BLaER1 treated with 17β-estradiol and CSF1 and Interleukin-3, amounts not matched to agents 10 nM and 100 nM (cell line): ENCODE measurements around the gene ZBTB44.

Source experiments
- H3K27ac ChIP-seq, 11 experiments: shearing (Covaris generic); formaldehyde crosslinking; 2 replicates each; pipeline ENCODE4 v1.8.1; 2022
- H3K27me3 ChIP-seq, 11 experiments: shearing (Covaris generic); formaldehyde crosslinking; 2 replicates each; pipeline ENCODE4 v1.8.1; 2022
- H3K36me3 ChIP-seq, 11 experiments: shearing (Covaris generic); formaldehyde crosslinking; 2 replicates each; pipeline ENCODE4 v1.8.1; 2022
- H3K4me1 ChIP-seq, 10 experiments: shearing (Covaris generic); formaldehyde crosslinking; 2 replicates each; pipeline ENCODE4 v1.8.1; 2022
- H3K4me2 ChIP-seq, 11 experiments: shearing (Covaris generic); formaldehyde crosslinking; 2 replicates each; pipeline ENCODE4 v1.8.1; 2022
- H3K4me3 ChIP-seq, 10 experiments: shearing (Covaris generic); formaldehyde crosslinking; 2 replicates each; pipeline ENCODE4 v1.8.1; 2022
- H3K9ac ChIP-seq, 11 experiments: shearing (Covaris generic); formaldehyde crosslinking; 2 replicates each; pipeline ENCODE4 v1.8.1; 2022
- H3K9me3 ChIP-seq, 11 experiments: shearing (Covaris generic); formaldehyde crosslinking; replicated peaks in 1 of 11; 2 replicates each; pipeline ENCODE4 v1.8.1; 2022
- H4K20me1 ChIP-seq, 11 experiments: shearing (Covaris generic); formaldehyde crosslinking; 2 replicates each; pipeline ENCODE4 v1.8.1; 2022
- Cebpa-rat ChIP-seq, 11 experiments: shearing (Covaris generic); IDR thresholded peaks; 2 replicates each; pipeline ENCODE4 v1.8.1; 2022

ZBTB44 gene

GRCh38 chr11:130330101-130330684 lies 15.5 kb upstream of the ZBTB44 start:
- H4K20me1 ChIP-seq = no peaks in the 10 kb centered on the region

GRCh38 chr11:130328420-130328819 lies 13.7 kb upstream of the ZBTB44 start:
- H4K20me1 ChIP-seq = no peaks in the 10 kb centered on the region
- H3K27ac ChIP-seq = no peak overlapping the region
- H3K36me3 ChIP-seq = no peaks in the 10 kb centered on the region; a peak in 1 of 22 replicates
- no peak for TF ChIP-seq Cebpa-rat (IDR thresholded peaks at IDR 0.05)
- no peak overlapping the region for H3K4me2 ChIP-seq
- H3K9ac ChIP-seq = no peak overlapping the region
- peaks cover 0 to 16% (median 9%) of the 10 kb centered on the region in 11 experiments; a peak in 12 of 22 replicates for H3K9me3 ChIP-seq
- H3K4me1 ChIP-seq = 0 out of 20 replicates have a peak, but pooled peaks cover 0 to 7% (median 0%) of the 10 kb centered on the region in 10 experiments
- no peak overlapping the region for H3K4me3 ChIP-seq
- no peaks in the 10 kb centered on the region for H3K27me3 ChIP-seq

More at GRCh38 chr11:130330101-130330684, 15.5 kb upstream of the ZBTB44 start:
- H3K9me3 ChIP-seq = peaks cover 0 to 14% (median 8%) of the 10 kb centered on the region in 11 experiments; a peak in 10 of 22 replicates
- TF ChIP-seq Cebpa-rat (IDR thresholded peaks at IDR 0.05) = no peak
- no peak overlapping the region for H3K9ac ChIP-seq
- H3K27ac ChIP-seq = no peak overlapping the region
- no peaks in the 10 kb centered on the region for H3K27me3 ChIP-seq
- no peak overlapping the region for H3K4me2 ChIP-seq
- H3K4me1 ChIP-seq = 0 out of 20 replicates have a peak, but pooled peaks cover 0 to 7% (median 0%) of the 10 kb centered on the region in 10 experiments
- H3K4me3 ChIP-seq = no peak overlapping the region
- H3K36me3 ChIP-seq = no peaks in the 10 kb centered on the region; a peak in 1 of 22 replicates

GRCh38 chr11:130327716-130328115 lies 13.0 kb upstream of the ZBTB44 start:
- TF ChIP-seq Cebpa-rat (IDR thresholded peaks at IDR 0.05) = no peak
- Histone ChIP-seq H3K4me2 (no peak overlapping the region), H4K20me1 (no peaks in the 10 kb centered on the region), H3K9ac (no peak overlapping the region), H3K4me1 (0 out of 20 replicates have a peak, but pooled peaks cover 0 to 7% (median 0%) of the 10 kb centered on the region in 10 experiments), H3K27ac (no peak overlapping the region), H3K4me3 (no peak overlapping the region), H3K9me3 (peaks cover 3 to 23% (median 12%) of the 10 kb centered on the region in 11 experiments; a peak in 20 of 22 replicates), H3K27me3 (no peaks in the 10 kb centered on the region), H3K36me3 (no peaks in the 10 kb centered on the region; a peak in 1 of 22 replicates)

GRCh38 chr11:130325691-130326090 lies 11.0 kb upstream of the ZBTB44 start:
- Histone ChIP-seq H4K20me1 (no peaks in the 10 kb centered on the region), H3K27me3 (no peaks in the 10 kb centered on the region), H3K27ac (no peak overlapping the region), H3K9ac (no peak overlapping the region), H3K4me3 (no peak overlapping the region), H3K4me2 (no peak overlapping the region), H3K36me3 (peaks cover 0 to 9% (median 0%) of the 10 kb centered on the region in 11 experiments; a peak in 2 of 22 replicates), H3K4me1 (no peaks in the 10 kb centered on the region), H3K9me3 (peaks cover 23 to 43% (median 32%) of the 10 kb centered on the region in 11 experiments)
- TF ChIP-seq Cebpa-rat (IDR thresholded peaks at IDR 0.05) = no peak

GRCh38 chr11:130323452-130324450 lies 9.0 kb upstream of the ZBTB44 start:
- no peaks in the 10 kb centered on the region for H3K27me3 ChIP-seq
- H4K20me1 ChIP-seq = no peaks in the 10 kb centered on the region
- H3K4me3 ChIP-seq = no peak overlapping the region
- no peak for TF ChIP-seq Cebpa-rat (IDR thresholded peaks at IDR 0.05)
- no peak overlapping the region for H3K9ac ChIP-seq
- H3K4me2 ChIP-seq = no peak overlapping the region
- peaks cover 37 to 55% (median 46%) of the 10 kb centered on the region in 11 experiments for H3K9me3 ChIP-seq
- peaks cover 0 to 9% (median 0%) of the 10 kb centered on the region in 11 experiments; a peak in 2 of 22 replicates for H3K36me3 ChIP-seq
- H3K27ac ChIP-seq = no peak overlapping the region
- no peaks in the 10 kb centered on the region for H3K4me1 ChIP-seq

GRCh38 chr11:130322126-130322525 lies 7.4 kb upstream of the ZBTB44 start:
- TF ChIP-seq Cebpa-rat (IDR thresholded peaks at IDR 0.05) = no peak
- Histone ChIP-seq H3K27me3 (no peaks in the 10 kb centered on the region), H3K4me1 (no peaks in the 10 kb centered on the region)

GRCh38 chr11:130318031-130318673 lies 3.4 kb upstream of the ZBTB44 start:
- Histone ChIP-seq H3K9ac (no peak overlapping the region), H3K27ac (no peak overlapping the region), H3K4me1 (peaks cover 9 to 15% (median 10%) of the 10 kb centered on the region in 10 experiments), H3K9me3 (peaks cover 36 to 40% (median 37%) of the 10 kb centered on the region in 11 experiments), H3K4me2 (no peak overlapping the region), H3K36me3 (peaks cover 0 to 9% (median 0%) of the 10 kb centered on the region in 11 experiments; a peak in 1 of 22 replicates), H4K20me1 (peaks cover 0 to 8% (median 0%) of the 10 kb centered on the region in 11 experiments; a peak in 6 of 22 replicates), H3K4me3 (no peak overlapping the region), H3K27me3 (no peaks in the 10 kb centered on the region)
- TF ChIP-seq Cebpa-rat (IDR thresholded peaks at IDR 0.05) = no peak

More at GRCh38 chr11:130322126-130322525, 7.4 kb upstream of the ZBTB44 start:
- H3K9ac ChIP-seq = no peak overlapping the region
- H3K4me3 ChIP-seq = no peak overlapping the region
- H4K20me1 ChIP-seq = no peaks in the 10 kb centered on the region
- peaks cover 37 to 48% (median 39%) of the 10 kb centered on the region in 11 experiments for H3K9me3 ChIP-seq
- H3K4me2 ChIP-seq = no peak overlapping the region
- no peak overlapping the region for H3K27ac ChIP-seq
- peaks cover 0 to 9% (median 0%) of the 10 kb centered on the region in 11 experiments; a peak in 2 of 22 replicates for H3K36me3 ChIP-seq

- peak overlapping the region; percentile 50 to 95 (median 58) for H3K4me3 ChIP-seq
- peak overlapping the region; percentile 71 to 95 (median 78) for H3K27ac ChIP-seq
- H3K9ac ChIP-seq = peak overlapping the region; percentile 62 to 95 (median 74); a peak in 21 of 22 replicates
- peak overlapping the region; percentile 77 to 96 (median 89) for H3K4me2 ChIP-seq
- H3K27me3 ChIP-seq = no peaks in the 10 kb centered on the region
- peaks cover 26 to 41% (median 36%) of the 10 kb centered on the region in 10 experiments for H3K4me1 ChIP-seq
- TF ChIP-seq Cebpa-rat (IDR thresholded peaks at IDR 0.05) = no peak
- H4K20me1 ChIP-seq = peaks cover 0 to 33% (median 25%) of the 10 kb centered on the region in 11 experiments; a peak in 17 of 22 replicates
- H3K9me3 ChIP-seq = peaks cover 10 to 13% (median 11%) of the 10 kb centered on the region in 11 experiments
- H3K36me3 ChIP-seq = peaks cover 0 to 3% (median 0%) of the 10 kb centered on the region in 11 experiments; a peak in 1 of 22 replicates
Measured at GRCh38 chr11:130315354-130315970, 745 bp upstream of the ZBTB44 start.
